ENCODE measurements around the gene HBP1.

- TF ChIP-seq CTCF (IDR thresholded peaks at IDR 0.05 in 8 of 11, conservative IDR thresholded peaks at IDR 0.05 in 3 of 11) (peak in 10 of 11 experiments; percentile 18 to 55 (median 45)), POLR2A (IDR thresholded peaks at IDR 0.05) (no peak), POLR2AphosphoS5 (IDR thresholded peaks at IDR 0.05) (no peak)
Measured at GRCh38 chr7:107167483-107168232, 1.1 kb upstream of the HBP1 start.

Data from spleen (tissue), 7 donors.